GM18951 (cell line): ENCODE data around the gene TPGS1.

ENCODE experiments used
- POLR2A ChIP-seq: IDR thresholded peaks from 4 replicates; pipeline ENCODE4 v1.6.1; 2011; ENCODE audit warnings: mild to moderate bottlenecking; ENCODE audit not compliant: insufficient read length, insufficient read depth; ENCODE audit errors: extremely low read depth
- in situ Hi-C: fragments of 300-500 bp; cut with MboI; formaldehyde crosslinking; loops from one replicate; pipeline ENCODE4 v1.12.0; 2022; ENCODE audit warnings: low sequenced_read_pairs, mixed read lengths, inconsistent platforms; ENCODE audit not compliant: unreplicated experiment

Gene TPGS1

DNA sequence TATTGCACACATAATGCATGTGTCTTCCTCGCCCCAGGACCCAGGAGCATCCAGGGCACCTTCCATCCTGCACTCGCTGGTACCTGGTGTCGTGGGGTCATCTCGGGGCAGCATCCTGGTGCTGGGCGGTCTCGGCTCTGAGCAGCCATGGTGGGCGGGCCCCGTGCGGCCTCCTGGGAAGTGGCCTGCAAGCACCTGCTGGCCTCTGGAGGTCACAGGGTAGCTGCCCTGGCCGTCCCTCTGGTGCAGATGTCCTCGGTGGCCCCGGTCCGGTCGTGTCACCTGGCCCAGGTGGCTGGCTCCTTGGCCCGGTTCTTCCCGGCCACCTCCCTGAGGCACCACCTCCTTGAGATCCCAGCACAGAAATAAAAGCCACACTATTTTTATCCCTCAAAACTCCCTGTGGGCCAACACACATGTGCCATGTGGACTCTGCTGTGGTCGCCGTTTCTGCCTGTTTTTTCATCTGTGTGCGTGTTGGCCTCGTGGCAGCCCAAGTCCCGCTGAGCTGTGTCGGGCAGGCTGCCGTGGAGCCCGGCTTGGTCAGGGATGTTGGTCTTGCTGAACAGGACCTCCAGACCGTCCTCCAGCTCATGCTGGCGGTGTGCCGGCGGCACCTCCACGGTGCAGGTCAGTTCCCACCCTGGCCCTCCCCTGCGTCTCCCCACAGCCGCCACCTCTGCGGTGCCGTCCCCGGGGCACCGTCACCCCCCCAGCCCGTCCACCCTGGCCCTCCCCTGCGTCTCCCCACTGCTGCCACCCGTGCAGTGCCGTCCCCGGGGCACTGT is 31.5 kb downstream of the TPGS1 start:
- TF ChIP-seq POLR2A: no peak
- in situ Hi-C loops: no loop called here

GRCh38 chr19:539429-540030 is 32.2 kb downstream of the TPGS1 start:
- no peak for TF ChIP-seq POLR2A
- in situ Hi-C loops: no loop called here

DNA sequence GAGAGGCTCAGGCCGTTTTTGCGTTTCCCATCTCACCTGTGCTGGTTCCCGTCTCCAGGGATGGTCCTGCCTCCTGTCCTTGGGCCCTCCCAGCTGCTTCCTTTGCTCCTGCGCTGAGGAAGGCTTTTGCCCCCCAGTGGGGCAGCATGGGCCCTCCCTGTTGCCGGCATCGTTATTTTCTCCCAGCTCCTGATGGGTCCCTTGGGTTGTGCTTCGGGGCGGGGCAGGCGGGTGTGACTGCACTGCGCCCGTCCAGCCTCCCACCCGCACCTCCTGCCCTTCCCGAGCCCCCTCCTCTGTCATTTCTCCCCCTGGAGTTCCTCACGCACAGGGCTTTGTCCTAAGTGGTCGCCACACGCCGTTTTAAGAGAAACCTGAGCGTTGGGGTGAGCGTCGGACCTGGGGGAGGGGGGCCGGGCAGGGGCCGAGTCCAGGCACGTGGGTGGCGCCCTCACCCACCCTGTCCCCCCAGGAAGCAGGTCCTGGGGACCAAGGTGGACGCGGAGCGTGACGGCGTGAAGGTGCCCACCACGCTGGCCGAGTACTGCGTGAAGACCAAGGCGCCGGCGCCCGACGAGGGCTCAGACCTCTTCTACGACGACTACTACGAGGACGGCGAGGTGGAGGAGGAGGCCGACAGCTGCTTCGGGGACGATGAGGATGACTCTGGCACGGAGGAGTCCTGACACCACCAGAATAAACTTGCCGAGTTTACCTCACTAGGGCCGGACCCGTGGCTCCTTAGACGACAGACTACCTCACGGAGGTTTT is 33.8 kb downstream of the TPGS1 start:
- in situ Hi-C loops: no loop called here
- no peak for TF ChIP-seq POLR2A

DNA sequence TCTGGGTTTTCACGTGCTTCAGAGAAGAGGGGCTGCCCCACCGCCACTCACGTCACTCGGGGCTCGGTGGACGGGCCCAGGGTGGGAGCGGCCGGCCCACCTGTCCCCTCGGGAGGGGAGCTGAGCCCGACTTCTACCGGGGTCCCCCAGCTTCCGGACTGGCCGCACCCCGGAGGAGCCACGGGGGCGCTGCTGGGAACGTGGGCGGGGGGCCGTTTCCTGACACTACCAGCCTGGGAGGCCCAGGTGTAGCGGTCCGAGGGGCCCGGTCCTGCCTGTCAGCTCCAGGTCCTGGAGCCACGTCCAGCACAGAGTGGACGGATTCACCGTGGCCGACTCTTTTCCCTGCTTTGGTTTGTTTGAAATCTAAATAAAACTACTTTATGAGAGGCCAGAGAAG is 34.4 kb downstream of the TPGS1 start:
- in situ Hi-C loops: no loop called here
- no peak for TF ChIP-seq POLR2A

DNA sequence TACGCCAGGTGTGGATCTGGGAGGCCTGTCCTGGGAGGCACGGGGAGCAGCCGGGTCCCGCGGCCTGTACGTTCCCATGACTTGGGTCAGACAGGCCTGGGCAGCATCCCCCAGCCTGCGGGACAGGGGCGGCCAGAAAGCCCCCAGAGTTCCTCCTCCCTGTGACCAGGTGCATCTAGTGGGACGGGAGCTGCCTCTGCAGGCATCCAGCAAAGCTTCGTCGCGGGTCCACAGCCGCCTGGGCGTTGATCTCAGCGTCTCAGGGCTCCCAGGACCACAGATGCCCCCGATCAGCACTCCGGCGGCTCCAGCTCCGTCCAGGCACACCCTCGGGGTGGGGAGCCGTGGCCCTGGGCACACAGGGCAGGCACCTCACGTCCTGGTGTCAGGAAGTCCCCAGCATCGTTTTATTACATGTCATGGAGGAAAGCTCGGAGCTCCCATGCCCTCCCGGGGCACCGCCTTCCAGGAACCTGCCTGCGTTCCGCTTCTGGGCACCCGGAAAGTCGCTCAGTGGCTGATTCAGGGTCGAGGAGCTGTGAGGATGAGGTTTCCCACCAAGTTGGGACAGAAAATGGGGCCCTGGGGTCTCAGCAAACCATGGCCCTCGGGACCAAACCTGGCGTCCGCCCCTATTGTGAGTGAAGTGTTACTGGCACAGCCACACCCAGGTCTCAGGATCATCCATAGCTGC is 35.0 kb downstream of the TPGS1 start:
- in situ Hi-C loops: no loop called here
- TF ChIP-seq POLR2A: no peak

DNA sequence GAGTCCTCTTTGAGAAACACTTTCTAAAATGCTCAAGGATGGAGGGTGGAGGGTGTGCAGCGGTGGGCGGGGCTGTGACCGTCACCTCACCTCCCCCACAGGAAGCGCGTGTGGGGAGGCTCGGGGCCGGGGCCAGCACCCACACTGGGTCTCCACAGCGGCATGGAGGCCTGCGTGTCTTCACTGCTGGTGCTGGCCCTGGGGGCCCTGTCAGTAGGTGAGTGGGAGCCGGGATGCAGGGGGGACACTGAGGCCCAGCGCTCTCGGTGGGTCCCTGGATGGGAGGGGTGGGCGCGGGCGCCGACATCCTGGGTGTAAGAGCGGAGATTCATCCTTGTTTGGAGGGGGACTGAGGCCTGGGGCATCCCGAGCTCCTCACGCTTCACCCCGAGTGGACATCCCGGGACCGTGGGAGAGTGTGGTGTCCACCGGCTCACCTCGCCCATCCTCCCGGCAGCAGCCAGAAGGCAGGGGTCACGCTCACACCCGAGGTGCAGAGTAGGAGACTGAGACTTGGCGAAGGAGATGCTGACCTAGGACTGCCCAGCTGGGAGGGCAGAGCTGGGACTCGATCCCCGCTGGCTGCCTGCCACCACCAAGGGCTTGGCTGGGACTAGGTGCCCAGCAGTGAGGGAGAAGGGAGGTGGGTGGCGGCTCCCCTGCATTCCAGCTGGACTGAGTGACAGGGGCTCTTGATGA is 36.8 kb downstream of the TPGS1 start, which contains the start of gene GZMM:
TSS of gene GZMM (plus strand) at position 144 of the 699 bp plus-strand sequence. CDS start at position 163, 19 bp downstream.
- TF ChIP-seq POLR2A: no peak
- in situ Hi-C loops: no loop called here

DNA sequence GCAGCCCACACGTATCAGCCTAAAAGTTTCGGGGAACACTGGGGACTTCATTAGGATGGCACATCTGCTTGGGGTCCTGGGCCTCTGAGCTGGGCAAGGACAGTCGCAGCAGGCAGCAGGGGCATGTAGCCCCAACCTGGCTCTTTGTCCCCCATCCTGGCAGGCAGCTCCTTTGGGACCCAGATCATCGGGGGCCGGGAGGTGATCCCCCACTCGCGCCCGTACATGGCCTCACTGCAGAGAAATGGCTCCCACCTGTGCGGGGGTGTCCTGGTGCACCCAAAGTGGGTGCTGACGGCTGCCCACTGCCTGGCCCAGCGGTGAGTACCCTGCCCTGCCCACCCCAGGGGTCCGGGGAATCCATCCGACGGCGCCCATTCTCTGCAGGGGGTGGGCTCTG is 39.8 kb downstream of the TPGS1 start:
- in situ Hi-C loops: no loop called here
- TF ChIP-seq POLR2A: no peak

DNA sequence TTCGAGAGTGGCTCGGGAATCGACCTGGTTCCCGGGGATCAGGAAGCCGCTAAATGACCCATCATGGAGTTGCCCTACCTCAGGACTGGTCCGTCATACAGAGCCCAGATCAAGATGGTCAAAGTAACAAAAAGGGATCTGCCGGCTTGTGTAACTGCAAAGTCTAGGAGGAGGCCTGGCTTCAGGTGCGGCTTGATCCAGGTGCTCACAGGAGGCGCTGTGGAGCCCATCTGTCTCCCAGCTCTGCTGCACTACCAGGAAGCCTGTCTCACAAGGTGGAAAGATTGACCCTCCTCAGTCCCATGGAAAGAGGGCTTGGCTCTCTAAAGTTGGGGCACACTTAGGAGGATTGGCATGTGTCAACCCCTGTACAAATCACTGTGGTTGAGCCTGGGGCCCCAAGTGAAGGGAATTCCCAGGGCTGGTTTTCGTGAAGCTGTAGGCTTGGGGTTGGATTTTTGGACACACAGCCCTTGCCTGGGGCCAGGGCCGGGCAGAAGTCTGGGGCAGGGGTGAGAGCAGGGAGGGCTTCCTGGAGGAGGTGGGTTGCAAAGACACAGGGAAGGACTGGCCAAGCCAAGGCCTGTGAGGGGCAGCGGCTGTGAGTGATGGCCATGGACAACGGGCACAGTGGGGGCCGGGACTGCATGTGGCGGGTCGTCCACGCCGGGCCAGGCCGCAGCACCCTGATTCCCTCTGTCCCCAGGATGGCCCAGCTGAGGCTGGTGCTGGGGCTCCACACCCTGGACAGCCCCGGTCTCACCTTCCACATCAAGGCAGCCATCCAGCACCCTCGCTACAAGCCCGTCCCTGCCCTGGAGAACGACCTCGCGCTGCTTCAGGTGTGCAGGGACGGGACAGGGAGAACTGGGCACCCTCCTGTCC is 40.8 kb downstream of the TPGS1 start:
- in situ Hi-C loops: no loop called here
- no peak for TF ChIP-seq POLR2A

DNA sequence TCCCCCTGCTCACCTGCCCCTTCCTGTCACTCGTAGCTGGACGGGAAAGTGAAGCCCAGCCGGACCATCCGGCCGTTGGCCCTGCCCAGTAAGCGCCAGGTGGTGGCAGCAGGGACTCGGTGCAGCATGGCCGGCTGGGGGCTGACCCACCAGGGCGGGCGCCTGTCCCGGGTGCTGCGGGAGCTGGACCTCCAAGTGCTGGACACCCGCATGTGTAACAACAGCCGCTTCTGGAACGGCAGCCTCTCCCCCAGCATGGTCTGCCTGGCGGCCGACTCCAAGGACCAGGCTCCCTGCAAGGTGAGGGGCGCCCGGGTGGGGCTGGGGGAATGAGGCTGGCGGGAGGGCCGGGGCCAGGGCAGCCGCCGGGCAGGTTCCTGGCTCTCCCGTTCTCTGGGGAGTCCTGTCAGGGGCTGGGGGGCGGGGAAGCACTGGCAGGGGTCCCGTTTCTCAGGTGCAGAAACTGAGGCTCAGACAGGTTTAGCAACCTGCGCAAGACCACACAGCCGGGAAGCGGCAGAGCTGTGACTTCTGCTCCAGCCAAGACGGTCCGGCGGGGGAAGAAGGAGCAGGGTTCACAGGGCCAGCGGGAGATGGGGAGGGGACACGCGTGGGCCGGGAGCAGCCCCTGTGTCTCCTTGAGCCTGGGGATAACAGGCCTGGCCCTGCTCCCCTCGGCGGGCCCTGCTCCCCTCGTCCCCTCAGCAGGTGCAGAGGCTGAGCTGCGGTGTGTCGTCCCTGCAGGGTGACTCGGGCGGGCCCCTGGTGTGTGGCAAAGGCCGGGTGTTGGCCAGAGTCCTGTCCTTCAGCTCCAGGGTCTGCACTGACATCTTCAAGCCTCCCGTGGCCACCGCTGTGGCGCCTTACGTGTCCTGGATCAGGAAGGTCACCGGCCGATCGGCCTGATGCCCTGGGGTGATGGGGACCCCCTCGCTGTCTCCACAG is 41.9 kb downstream of the TPGS1 start:
- in situ Hi-C loops: no loop called here
- TF ChIP-seq POLR2A: no peak

DNA sequence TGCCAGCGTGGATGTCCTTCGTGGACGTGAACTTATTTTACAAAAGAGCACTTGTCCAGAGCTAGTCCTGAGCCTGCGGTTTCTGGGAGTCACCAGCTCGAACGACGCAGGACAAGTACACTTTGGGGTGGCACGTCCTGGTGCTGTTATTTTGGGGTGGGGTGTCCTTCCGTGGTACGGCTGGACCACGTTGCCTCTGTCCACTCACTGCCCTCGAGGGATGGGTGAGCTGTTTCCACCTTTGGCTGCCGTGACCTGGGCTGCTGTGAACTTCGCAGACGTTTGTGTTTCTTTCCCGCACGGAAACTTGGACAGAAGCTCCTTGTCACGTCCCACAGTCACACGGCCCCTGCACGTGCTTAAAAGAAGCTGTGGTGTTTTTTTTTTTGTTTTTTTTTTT is 47.5 kb downstream of the TPGS1 start:
- in situ Hi-C loops: no loop called here
- TF ChIP-seq POLR2A: no peak

GRCh38 chr19:555474-555808 is 48.1 kb downstream of the TPGS1 start:
- in situ Hi-C loops: no loop called here
- no peak for TF ChIP-seq POLR2A
